ENCODE measurements around the gene ASB17. TPM values are rescaled to one million over a fixed set of nuclear protein-coding genes. Genes with fewer than 3 reads are reported as not detected.

Gene ASB17
- total and polyA plus RNA-seq, 4 donors = not detected

DNA sequence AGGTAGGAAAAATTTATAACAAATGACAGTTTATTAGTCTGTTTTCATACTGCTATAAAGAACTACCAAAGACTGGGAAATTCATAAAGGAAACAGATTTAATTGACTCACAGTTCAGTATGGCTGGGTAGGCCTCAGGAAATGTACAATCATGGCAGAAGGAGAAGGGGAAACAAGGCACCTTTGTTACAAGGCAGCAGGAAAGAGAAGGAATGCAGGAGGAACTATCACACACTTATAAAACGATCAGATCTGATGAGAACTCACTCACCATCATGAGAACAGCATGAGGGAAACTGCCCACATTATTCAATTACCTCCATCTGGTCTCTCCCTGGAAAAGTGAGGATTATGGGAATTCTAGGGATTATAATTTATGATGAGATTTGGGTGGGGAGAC lies 61.3 kb downstream of the ASB17 start:
- no peaks in the 10 kb centered on the region for H3K27me3 ChIP-seq (ENCODE audit: control insufficient read depth, insufficient read depth, low read length)
- WGBS (ENCODE audit: insufficient coverage) = no CpG with 5 or more reads among the region's 1 CpG
- H3K36me3 ChIP-seq (ENCODE audit: control insufficient read depth, insufficient read depth, low read length) = no peaks in the 10 kb centered on the region
- no peaks in the 10 kb centered on the region for H3K9me3 ChIP-seq (ENCODE audit: control insufficient read depth, insufficient read depth, low read length)
- H3K4me1 ChIP-seq (ENCODE audit: control insufficient read depth, insufficient read depth, low read length) = no peaks in the 10 kb centered on the region
- H3K27ac ChIP-seq (ENCODE audit: low read depth, low read length) = no peak overlapping the region
- DNase-seq (ENCODE audit: low read depth in 4 of 6, low spot score in 6 of 6) = no peak
- no peak overlapping the region for H3K4me3 ChIP-seq (ENCODE audit: low read depth, low read length)

Other genes with a start within 250 kb of the ASB17 start
- gene ACADM, start 207.7 kb downstream of the ASB17 start, total RNA-seq = 10 to 100 TPM; 73.7 to 85.2 TPM
- 10 to 100 TPM; 83.1 to 88.5 TPM for gene ACADM, start 207.7 kb downstream of the ASB17 start, polyA plus RNA-seq (ENCODE audit: insufficient read length in 2 of 2)
- 100 to 1,000 TPM in 1 of 2 donors, 10 to 100 TPM in 1; 74.3 to 101 TPM for gene RABGGTB, start 146.1 kb downstream of the ASB17 start, total RNA-seq
- gene RABGGTB, start 146.1 kb downstream of the ASB17 start, polyA plus RNA-seq (ENCODE audit: insufficient read length in 2 of 2) = 10 to 100 TPM; 78.4 to 80.8 TPM
- gene MSH4, start 135.5 kb downstream of the ASB17 start, total RNA-seq = under 1 TPM; 0.44 to 0.79 TPM
- under 1 TPM; 0.49 to 0.65 TPM for gene MSH4, start 135.5 kb downstream of the ASB17 start, polyA plus RNA-seq (ENCODE audit: insufficient read length in 2 of 2)
- 10 to 100 TPM; 29.9 to 64.0 TPM for gene ST6GALNAC3, start 142.3 kb upstream of the ASB17 start, total RNA-seq
- 10 to 100 TPM; 17.2 to 22.0 TPM for gene ST6GALNAC3, start 142.3 kb upstream of the ASB17 start, polyA plus RNA-seq (ENCODE audit: insufficient read length in 2 of 2)

All from spinal cord (tissue), 10 donors.